HCT116 (cell line): Measurements from ENCODE around the gene GCNT4.

Source experiments
- CTCF ChIP-seq, 3 experiments: fragments of 200-600 bp in 1 of 3; sonication (generic) in 1 of 3; IDR thresholded peaks in 2 of 3; conservative IDR thresholded peaks in 1 of 3; 2 replicates each; pipeline ENCODE4 v1.5.1; 2012 to 2017; ENCODE audit warnings: low read depth in 2 of 3, low read length in 2 of 3, antibody characterized with exemption in 1 of 3, borderline replicate concordance in 1 of 3, control low read depth in 1 of 3, mild to moderate bottlenecking in 1 of 3, mixed read lengths in 1 of 3, mixed run types in 1 of 3, moderate library complexity in 1 of 3; ENCODE audit not compliant: insufficient read depth in 1 of 3
- EZH2 ChIP-seq: fragments of 200-600 bp; sonication (generic); IDR thresholded peaks from 2 replicates; pipeline ENCODE4 v1.6.1; 2017; ENCODE audit warnings: antibody characterized with exemption, mixed run types
- JUND ChIP-seq: IDR thresholded peaks from 2 replicates; pipeline ENCODE4 v1.6.1; 2012
- POLR2A ChIP-seq: IDR thresholded peaks from 2 replicates; pipeline ENCODE4 v1.7.0; 2011; ENCODE audit warnings: borderline replicate concordance; ENCODE audit not compliant: insufficient read depth, insufficient read length; ENCODE audit errors: extremely low read depth
- POLR2AphosphoS5 ChIP-seq: IDR thresholded peaks from 2 replicates; pipeline ENCODE4 v1.6.1; 2011; ENCODE audit warnings: mild to moderate bottlenecking, low read depth, low read length, moderate library complexity
- REST ChIP-seq: IDR thresholded peaks from 2 replicates; pipeline ENCODE4 v1.6.1; 2012; ENCODE audit warnings: low read depth
- SRF ChIP-seq: IDR thresholded peaks from 2 replicates; pipeline ENCODE4 v1.6.1; 2012; ENCODE audit warnings: low read depth
- ZBTB33 ChIP-seq: IDR thresholded peaks from 2 replicates; pipeline ENCODE4 v1.6.1; 2011; ENCODE audit warnings: mild to moderate bottlenecking, low read length, moderate library complexity; ENCODE audit not compliant: insufficient replicate concordance; ENCODE audit errors: extremely low read depth
- ZNF274 ChIP-seq: fragments of 200-500 bp; sonication (Bioruptor generic); IDR thresholded peaks from 2 replicates; pipeline ENCODE4 v1.6.1; 2014; ENCODE audit warnings: mild to moderate bottlenecking, low read depth, low read length, inconsistent platforms

GRCh38 chr5:75017971-75018370 is 34.4 kb downstream of the GCNT4 start:
- no peak for TF ChIP-seq POLR2A
- TF ChIP-seq POLR2AphosphoS5: no peak
- TF ChIP-seq CTCF (IDR thresholded peaks at IDR 0.05 in 2 of 3, conservative IDR thresholded peaks at IDR 0.05 in 1 of 3; ENCODE audit: borderline replicate concordance in 1 of 3, insufficient read depth in 1 of 3, low read depth in 2 of 3, low read length in 2 of 3): no peak
- no peak for TF ChIP-seq REST
- TF ChIP-seq ZBTB33: no peak
- TF ChIP-seq EZH2: no peak
- TF ChIP-seq JUND: no peak
- no peak for TF ChIP-seq ZNF274
- no peak for TF ChIP-seq SRF
